Activated CD4-positive, CD25-positive, alpha-beta regulatory T cell treated with anti-CD3 and anti-CD28 coated beads, Interleukin-2, amount 50 U/mL, for 72 hours (primary cell): ENCODE data around the gene KRT81.
"Not testable (repeated sequence)": the region's sequence is repeated elsewhere in the genome, so short reads cannot be mapped to it uniquely, and the experiment has no call there.

Source experiments
- DNase-seq: peaks from one replicate; pipeline ENCODE4 v3.0.0; 2021

KRT81 gene

GRCh38 chr12:52316701-52317100, 25.4 kb upstream of the KRT81 start:
- DNase-seq, result no peak

- DNase-seq, result no peak
These were observed 25.0 kb upstream of the KRT81 start for GRCh38 chr12:52316290-52316689.

GRCh38 chr12:52315721-52316120, 24.4 kb upstream of the KRT81 start:
- not testable (repeated sequence) for DNase-seq

GRCh38 chr12:52314511-52314910, 23.2 kb upstream of the KRT81 start:
- no peak for DNase-seq

- no peak for DNase-seq
These were observed 22.6 kb upstream of the KRT81 start for GRCh38 chr12:52313926-52314325.

- DNase-seq, result no peak
These were observed 22.1 kb upstream of the KRT81 start for GRCh38 chr12:52313461-52313860.

- DNase-seq, result no peak
These were observed 20.8 kb upstream of the KRT81 start for GRCh38 chr12:52312086-52312485.

- no peak for DNase-seq
These were observed 19.9 kb upstream of the KRT81 start for GRCh38 chr12:52311285-52311648.

GRCh38 chr12:52310622-52311284, 19.4 kb upstream of the KRT81 start:
- DNase-seq, result no peak

GRCh38 chr12:52308806-52309425, 17.6 kb upstream of the KRT81 start:
- no peak for DNase-seq

- no peak for DNase-seq
These were observed 16.8 kb upstream of the KRT81 start for GRCh38 chr12:52307836-52308805.

GRCh38 chr12:52306731-52307130, 15.4 kb upstream of the KRT81 start:
- no peak for DNase-seq

- DNase-seq, result no peak
These were observed 14.8 kb upstream of the KRT81 start for GRCh38 chr12:52305921-52306705.

GRCh38 chr12:52304941-52305411, 13.6 kb upstream of the KRT81 start:
- DNase-seq, result not testable (repeated sequence)

GRCh38 chr12:52302242-52302914, 11.0 kb upstream of the KRT81 start:
- DNase-seq, result not testable (repeated sequence)

GRCh38 chr12:52301721-52302120, 10.4 kb upstream of the KRT81 start:
- not testable (repeated sequence) for DNase-seq

- DNase-seq, result peak; percentile 15
These were observed 9.7 kb upstream of the KRT81 start for GRCh38 chr12:52300796-52301691.

GRCh38 chr12:52298677-52299190, 7.4 kb upstream of the KRT81 start:
- no peak for DNase-seq

GRCh38 chr12:52296572-52297215, 5.4 kb upstream of the KRT81 start:
- peak; percentile 21 for DNase-seq

GRCh38 chr12:52295663-52296062, 4.3 kb upstream of the KRT81 start:
- DNase-seq, result no peak
